GM23338 (cell line): ENCODE results near the gene TRIM63. TPM values are rescaled to one million over a fixed set of nuclear protein-coding genes. Genes with fewer than 3 reads are reported as not detected.

Experiments
- ATAC-seq: fragments of 200-7000 bp; cut with Tn5 transposase; 3 replicates; pipeline ENCODE4 v1.9.1; 2020
- DNase-seq: peaks from one replicate; pipeline ENCODE4 v3.0.0-alpha.2; 2015; ENCODE audit warnings: low spot score
- H2AFZ ChIP-seq: fragments of 200-600 bp; sonication (generic); 2 replicates; pipeline ENCODE4 v1.8.0; 2016; ENCODE audit warnings: antibody characterized with exemption, mild to moderate bottlenecking, moderate library complexity
- H3F3A ChIP-seq: fragments of 200-600 bp; sonication (generic); replicated peaks from 2 replicates; pipeline ENCODE4 v1.8.0; 2017; ENCODE audit warnings: antibody characterized with exemption, mixed run types, low read depth
- H3K27ac ChIP-seq: fragments of 200-600 bp; sonication (generic); 2 replicates; pipeline ENCODE4 v1.6.1; 2016; ENCODE audit warnings: low read depth
- H3K27me3 ChIP-seq: fragments of 200-600 bp; sonication (generic); 2 replicates; pipeline ENCODE4 v1.8.0; 2016; ENCODE audit warnings: mild to moderate bottlenecking, mixed run types, moderate library complexity; ENCODE audit not compliant: insufficient read depth
- H3K36me3 ChIP-seq: fragments of 200-600 bp; sonication (generic); 2 replicates; pipeline ENCODE4 v1.8.0; 2016; ENCODE audit warnings: mild to moderate bottlenecking; ENCODE audit not compliant: insufficient read depth
- H3K4me1 ChIP-seq: fragments of 200-600 bp; sonication (generic); 2 replicates; pipeline ENCODE4 v1.8.0; 2016; ENCODE audit warnings: mild to moderate bottlenecking, moderate library complexity; ENCODE audit not compliant: insufficient read depth
- H3K4me2 ChIP-seq: fragments of 200-600 bp; sonication (generic); 2 replicates; pipeline ENCODE4 v1.7.1; 2017; ENCODE audit warnings: mixed run types
- H3K4me3 ChIP-seq: fragments of 200-600 bp; sonication (generic); 2 replicates; pipeline ENCODE4 v1.6.1; 2016; ENCODE audit warnings: mixed run types
- H3K79me2 ChIP-seq: fragments of 200-600 bp; sonication (generic); replicated peaks from 2 replicates; pipeline ENCODE4 v1.8.0; 2017; ENCODE audit warnings: mild to moderate bottlenecking; ENCODE audit not compliant: insufficient read depth
- H3K9me2 ChIP-seq: fragments of 200-600 bp; sonication (generic); 2 replicates; pipeline ENCODE4 v1.8.0; 2017; ENCODE audit not compliant: insufficient read depth
- H4K20me1 ChIP-seq: fragments of 200-600 bp; sonication (generic); replicated peaks from 2 replicates; pipeline ENCODE4 v1.8.0; 2017; ENCODE audit warnings: mild to moderate bottlenecking; ENCODE audit not compliant: insufficient read depth
- H3K27ac Mint-ChIP-seq: 2 replicates; pipeline ENCODE4 v1.8.0; 2020; ENCODE audit warnings: inconsistent platforms, mild to moderate bottlenecking, moderate library complexity, mixed read lengths
- H3K27me3 Mint-ChIP-seq: 3 replicates; pipeline ENCODE4 v1.8.0; 2022; ENCODE audit warnings: low read depth, mild to moderate bottlenecking, moderate library complexity, mixed read lengths, inconsistent platforms; ENCODE audit not compliant: insufficient read depth, poor library complexity
- H3K36me3 Mint-ChIP-seq: 3 replicates; pipeline ENCODE4 v1.8.0; 2021; ENCODE audit warnings: low read depth, mild to moderate bottlenecking, inconsistent platforms, moderate library complexity, mixed read lengths
- H3K4me1 Mint-ChIP-seq: 3 replicates; pipeline ENCODE4 v1.8.0; 2020; ENCODE audit warnings: mild to moderate bottlenecking, inconsistent platforms, mixed read lengths
- H3K4me3 Mint-ChIP-seq: 3 replicates; pipeline ENCODE4 v1.8.0; 2021; ENCODE audit warnings: moderate library complexity, mild to moderate bottlenecking, inconsistent platforms, mixed read lengths
- H3K9me3 Mint-ChIP-seq: 3 replicates; pipeline ENCODE4 v1.8.0; 2020; ENCODE audit warnings: moderate library complexity, mild to moderate bottlenecking, inconsistent platforms, mixed read lengths
- ETS1 ChIP-seq: IDR thresholded peaks from 2 replicates; pipeline ENCODE4 v1.6.1; 2016; ENCODE audit warnings: antibody characterized with exemption
- JUNB ChIP-seq: IDR thresholded peaks from one replicate; pipeline ENCODE4 v1.6.1; 2016; ENCODE audit warnings: antibody characterized with exemption; ENCODE audit not compliant: unreplicated experiment
- ZNF331 ChIP-seq: fragments of 250-450 bp; sonication (Bioruptor Pico); IDR thresholded peaks from 2 replicates; pipeline ENCODE4 v1.5.0; 2020; ENCODE audit warnings: low read depth, mild to moderate bottlenecking, moderate library complexity
- polyA plus RNA-seq: library from polyadenylated mRNA; unstranded; fragments of >200 nt; fragmentation: Nextera tagmentation; extraction: Ambion mirVana; gene quantifications from 2 replicates; pipeline ENCODE4 v1.2.1, GENCODE V29; 2016
- total RNA-seq: library from RNA; depleted of rRNA; stranded (reverse); fragments of >200 nt; shearing (Covaris generic); gene quantifications from 2 replicates; pipeline ENCODE4 v1.2.3, GENCODE V29; 2014
- TF ChIP-seq, protein P1 (sequence below): fragments of 250-450 bp; sonication (Bioruptor Pico); IDR thresholded peaks from 2 replicates; pipeline ENCODE4 v1.5.0; 2020; ENCODE audit warnings: mild to moderate bottlenecking, moderate library complexity

Gene TRIM63
- total and polyA plus RNA-seq, 2 experiments from 2014 or later = 0.17 TPM; not detected in 1

DNA sequence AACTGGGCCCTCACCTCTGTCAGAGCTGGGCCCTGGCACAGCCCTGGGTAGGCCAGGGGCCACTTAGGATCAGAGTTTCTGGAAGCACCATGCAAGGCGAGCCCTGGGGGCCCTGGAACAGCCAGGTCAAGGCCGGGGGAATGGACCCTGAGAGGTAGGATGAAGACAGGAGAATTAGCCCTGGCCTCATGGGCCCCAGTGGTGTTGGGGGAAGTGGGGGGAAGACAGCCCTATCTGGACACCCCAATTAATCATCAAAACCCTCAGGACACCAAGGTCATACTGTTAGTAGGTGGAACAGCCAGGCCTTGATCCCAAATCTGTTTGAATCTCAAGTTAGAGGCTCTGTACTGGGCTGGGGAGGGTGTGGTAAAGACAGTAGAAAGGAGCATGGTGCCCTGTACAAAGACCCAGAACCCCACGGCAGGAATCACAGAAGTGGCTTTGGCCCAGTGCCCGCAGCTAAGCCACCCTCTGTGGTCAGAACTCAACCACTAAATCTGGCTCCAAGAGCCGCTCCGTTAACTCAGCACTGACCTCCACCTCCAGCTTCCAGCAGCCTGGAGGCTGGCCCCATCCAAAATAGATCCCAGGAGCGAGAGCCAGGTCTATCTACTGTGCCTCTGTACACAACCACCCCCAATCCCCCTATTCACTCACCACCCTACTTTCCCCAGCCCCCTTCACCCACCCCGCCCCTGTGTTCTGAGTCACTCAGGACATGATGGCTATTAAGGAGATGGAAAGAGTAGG is 14.0 kb upstream of the TRIM63 start (continued):
- TF ChIP-seq, protein P1, sequence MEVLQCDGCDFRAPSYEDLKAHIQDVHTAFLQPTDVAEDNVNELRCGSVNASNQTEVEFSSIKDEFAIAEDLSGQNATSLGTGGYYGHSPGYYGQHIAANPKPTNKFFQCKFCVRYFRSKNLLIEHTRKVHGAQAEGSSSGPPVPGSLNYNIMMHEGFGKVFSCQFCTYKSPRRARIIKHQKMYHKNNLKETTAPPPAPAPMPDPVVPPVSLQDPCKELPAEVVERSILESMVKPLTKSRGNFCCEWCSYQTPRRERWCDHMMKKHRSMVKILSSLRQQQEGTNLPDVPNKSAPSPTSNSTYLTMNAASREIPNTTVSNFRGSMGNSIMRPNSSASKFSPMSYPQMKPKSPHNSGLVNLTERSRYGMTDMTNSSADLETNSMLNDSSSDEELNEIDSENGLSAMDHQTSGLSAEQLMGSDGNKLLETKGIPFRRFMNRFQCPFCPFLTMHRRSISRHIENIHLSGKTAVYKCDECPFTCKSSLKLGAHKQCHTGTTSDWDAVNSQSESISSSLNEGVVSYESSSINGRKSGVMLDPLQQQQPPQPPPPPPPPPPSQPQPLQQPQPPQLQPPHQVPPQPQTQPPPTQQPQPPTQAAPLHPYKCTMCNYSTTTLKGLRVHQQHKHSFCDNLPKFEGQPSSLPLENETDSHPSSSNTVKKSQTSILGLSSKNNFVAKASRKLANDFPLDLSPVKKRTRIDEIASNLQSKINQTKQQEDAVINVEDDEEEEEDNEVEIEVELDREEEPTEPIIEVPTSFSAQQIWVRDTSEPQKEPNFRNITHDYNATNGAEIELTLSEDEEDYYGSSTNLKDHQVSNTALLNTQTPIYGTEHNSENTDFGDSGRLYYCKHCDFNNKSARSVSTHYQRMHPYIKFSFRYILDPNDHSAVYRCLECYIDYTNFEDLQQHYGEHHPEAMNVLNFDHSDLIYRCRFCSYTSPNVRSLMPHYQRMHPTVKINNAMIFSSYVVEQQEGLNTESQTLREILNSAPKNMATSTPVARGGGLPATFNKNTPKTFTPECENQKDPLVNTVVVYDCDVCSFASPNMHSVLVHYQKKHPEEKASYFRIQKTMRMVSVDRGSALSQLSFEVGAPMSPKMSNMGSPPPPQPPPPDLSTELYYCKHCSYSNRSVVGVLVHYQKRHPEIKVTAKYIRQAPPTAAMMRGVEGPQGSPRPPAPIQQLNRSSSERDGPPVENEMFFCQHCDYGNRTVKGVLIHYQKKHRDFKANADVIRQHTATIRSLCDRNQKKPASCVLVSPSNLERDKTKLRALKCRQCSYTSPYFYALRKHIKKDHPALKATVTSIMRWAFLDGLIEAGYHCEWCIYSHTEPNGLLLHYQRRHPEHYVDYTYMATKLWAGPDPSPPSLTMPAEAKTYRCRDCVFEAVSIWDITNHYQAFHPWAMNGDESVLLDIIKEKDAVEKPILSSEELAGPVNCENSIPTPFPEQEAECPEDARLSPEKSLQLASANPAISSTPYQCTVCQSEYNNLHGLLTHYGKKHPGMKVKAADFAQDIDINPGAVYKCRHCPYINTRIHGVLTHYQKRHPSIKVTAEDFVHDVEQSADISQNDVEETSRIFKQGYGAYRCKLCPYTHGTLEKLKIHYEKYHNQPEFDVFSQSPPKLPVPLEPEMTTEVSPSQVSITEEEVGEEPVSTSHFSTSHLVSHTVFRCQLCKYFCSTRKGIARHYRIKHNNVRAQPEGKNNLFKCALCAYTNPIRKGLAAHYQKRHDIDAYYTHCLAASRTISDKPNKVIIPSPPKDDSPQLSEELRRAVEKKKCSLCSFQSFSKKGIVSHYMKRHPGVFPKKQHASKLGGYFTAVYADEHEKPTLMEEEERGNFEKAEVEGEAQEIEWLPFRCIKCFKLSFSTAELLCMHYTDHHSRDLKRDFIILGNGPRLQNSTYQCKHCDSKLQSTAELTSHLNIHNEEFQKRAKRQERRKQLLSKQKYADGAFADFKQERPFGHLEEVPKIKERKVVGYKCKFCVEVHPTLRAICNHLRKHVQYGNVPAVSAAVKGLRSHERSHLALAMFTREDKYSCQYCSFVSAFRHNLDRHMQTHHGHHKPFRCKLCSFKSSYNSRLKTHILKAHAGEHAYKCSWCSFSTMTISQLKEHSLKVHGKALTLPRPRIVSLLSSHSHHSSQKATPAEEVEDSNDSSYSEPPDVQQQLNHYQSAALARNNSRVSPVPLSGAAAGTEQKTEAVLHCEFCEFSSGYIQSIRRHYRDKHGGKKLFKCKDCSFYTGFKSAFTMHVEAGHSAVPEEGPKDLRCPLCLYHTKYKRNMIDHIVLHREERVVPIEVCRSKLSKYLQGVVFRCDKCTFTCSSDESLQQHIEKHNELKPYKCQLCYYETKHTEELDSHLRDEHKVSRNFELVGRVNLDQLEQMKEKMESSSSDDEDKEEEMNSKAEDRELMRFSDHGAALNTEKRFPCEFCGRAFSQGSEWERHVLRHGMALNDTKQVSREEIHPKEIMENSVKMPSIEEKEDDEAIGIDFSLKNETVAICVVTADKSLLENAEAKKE (CRISPR knock-in tag) = no peak
- TF ChIP-seq JUNB = no peak
- no peak for TF ChIP-seq ETS1

DNA sequence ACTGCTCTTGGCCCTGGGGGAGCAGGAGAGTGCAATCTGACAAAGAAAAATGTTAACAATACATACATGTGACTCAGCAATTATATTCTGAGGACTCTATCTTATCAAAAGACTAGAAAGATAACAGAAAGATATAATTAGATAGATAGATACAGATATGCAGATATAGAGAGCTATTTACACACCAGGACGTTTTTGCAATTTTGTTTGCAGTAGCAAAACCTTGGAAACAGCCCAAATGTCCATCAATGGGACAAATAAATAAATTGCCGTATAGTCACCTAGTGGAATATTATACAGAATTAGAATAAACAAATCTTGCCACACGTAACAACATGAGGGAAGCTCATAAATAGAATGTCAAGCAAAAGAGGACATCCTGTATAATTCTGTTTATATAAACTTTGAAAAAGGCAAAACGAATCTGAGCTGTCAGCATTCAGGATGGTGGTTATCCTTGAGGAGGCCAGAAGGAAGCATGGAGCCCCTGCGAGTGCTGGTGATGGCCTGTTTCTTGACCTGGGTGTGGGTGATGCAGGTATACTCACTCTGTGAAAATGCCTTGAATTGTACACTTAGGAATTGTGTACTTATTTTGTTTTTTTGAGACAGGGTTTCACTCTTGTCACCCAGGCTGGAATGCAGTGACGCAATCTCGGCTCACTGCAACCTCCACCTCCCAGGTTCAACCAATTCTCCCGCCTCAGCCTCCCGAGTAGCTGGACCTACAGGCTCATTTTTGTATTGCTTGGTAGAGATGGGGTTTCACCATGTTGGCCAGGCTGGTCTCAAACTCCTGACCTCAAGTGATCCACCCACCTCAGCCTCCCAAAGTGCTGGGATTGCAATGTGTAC is 12.8 kb upstream of the TRIM63 start:
- Histone ChIP-seq H3K4me3 (no peak overlapping the region), H3K4me2 (no peak overlapping the region), H3K4me1 (peaks cover 14% of the 10 kb centered on the region), H3K27ac (no peak overlapping the region), H3K36me3 (no peaks in the 10 kb centered on the region), H3K27me3 (no peaks in the 10 kb centered on the region), H3K79me2 (no peaks in the 10 kb centered on the region), H2AFZ (no peak overlapping the region), H3F3A (no peaks in the 10 kb centered on the region), H3K9me2 (no peaks in the 10 kb centered on the region), H4K20me1 (no peaks in the 10 kb centered on the region)
- DNase-seq = no peak
- no peak for ATAC-seq
- no peak overlapping the region for H3K4me3 Mint-ChIP-seq
- no peak overlapping the region for H3K27ac Mint-ChIP-seq
- H3K27me3 Mint-ChIP-seq = no peaks in the 10 kb centered on the region
- H3K36me3 Mint-ChIP-seq = no peaks in the 10 kb centered on the region
- no peaks in the 10 kb centered on the region for H3K9me3 Mint-ChIP-seq
- peaks cover 14% of the 10 kb centered on the region for H3K4me1 Mint-ChIP-seq
- TF ChIP-seq ETS1 (no peak), ZNF331 (no peak)
